GM12878 (cell line): Measurements from ENCODE around the gene KLHL9. TPM values are rescaled to one million over a fixed set of nuclear protein-coding genes. Genes with fewer than 3 reads are reported as not detected.

Source experiments
- BCL11A ChIP-seq: IDR thresholded peaks from 2 replicates; pipeline ENCODE4 v1.6.1; 2011; ENCODE audit warnings: low read depth, low read length
- BCLAF1 ChIP-seq: fragments of 450-650 bp; IDR thresholded peaks from 2 replicates; pipeline ENCODE4 v1.6.1; 2017; ENCODE audit warnings: antibody characterized with exemption, mild to moderate bottlenecking, moderate library complexity
- BMI1 ChIP-seq: fragments of 450-650 bp; IDR thresholded peaks from 2 replicates; pipeline ENCODE4 v1.6.1; 2016; ENCODE audit warnings: mild to moderate bottlenecking, moderate library complexity, borderline replicate concordance
- CREB1 ChIP-seq: IDR thresholded peaks from 2 replicates; pipeline ENCODE4 v1.6.1; 2012; ENCODE audit warnings: low read depth, mild to moderate bottlenecking, inconsistent platforms
- ETV6 ChIP-seq, 2 experiments: fragments of 450-650 bp in 1 of 2; IDR thresholded peaks in 1 of 2; conservative IDR thresholded peaks in 1 of 2; 2 replicates each; pipeline ENCODE4 v1.6.1; 2014; ENCODE audit warnings: antibody characterized with exemption in 1 of 2, borderline replicate concordance in 1 of 2, low read depth in 1 of 2, mild to moderate bottlenecking in 1 of 2, moderate library complexity in 1 of 2
- IKZF1 ChIP-seq: fragments of 450-650 bp; conservative IDR thresholded peaks from 2 replicates; pipeline ENCODE4 v1.6.1; 2017; ENCODE audit warnings: antibody characterized with exemption, mild to moderate bottlenecking
- JUNB ChIP-seq: IDR thresholded peaks from 2 replicates; pipeline ENCODE4 v1.6.1; 2016; ENCODE audit warnings: antibody characterized with exemption, mild to moderate bottlenecking
- NFIC ChIP-seq: IDR thresholded peaks from 2 replicates; pipeline ENCODE4 v1.6.1; 2012; ENCODE audit warnings: low read depth, mild to moderate bottlenecking, inconsistent platforms, low read length, moderate library complexity
- POLR2AphosphoS5 ChIP-seq: IDR thresholded peaks from 2 replicates; pipeline ENCODE4 v1.6.1; 2011; ENCODE audit warnings: mild to moderate bottlenecking, low read length, inconsistent platforms
- RAD51 ChIP-seq: fragments of 450-650 bp; IDR thresholded peaks from 2 replicates; pipeline ENCODE4 v1.6.1; 2016; ENCODE audit warnings: moderate library complexity, mild to moderate bottlenecking, inconsistent platforms
- SP1 ChIP-seq: IDR thresholded peaks from one replicate; pipeline ENCODE4 v1.6.1; 2011; ENCODE audit warnings: low read depth, low read length
- SREBF1 ChIP-seq: IDR thresholded peaks from 2 replicates; pipeline ENCODE4 v1.6.1; 2012; ENCODE audit warnings: mild to moderate bottlenecking, low read length
- ZNF384 ChIP-seq: IDR thresholded peaks from 2 replicates; pipeline ENCODE4 v1.6.1; 2012; ENCODE audit warnings: low read depth, mild to moderate bottlenecking, low read length, improper control_type of control experiment, borderline replicate concordance
- ZZZ3 ChIP-seq: IDR thresholded peaks from 2 replicates; pipeline ENCODE4 v1.6.1; 2011; ENCODE audit warnings: low read depth; ENCODE audit not compliant: control insufficient read depth, insufficient read length
- polyA plus RNA-seq, 11 experiments: library from polyadenylated mRNA; depleted of rRNA in 4 of 11; unstranded in 6 of 11; stranded (reverse) in 5 of 11; fragments of >200 nt; fragmentation: Nextera tagmentation in 4 of 11; fragmentation: Illumina TruSeq in 1 of 11; extraction: Ambion mirVana in 4 of 11; extraction: Trizol in 1 of 11; gene quantifications; 1 replicate in 1 of 11; 2 replicates in 10 of 11; pipeline versions ENCODE4 v1.2.1 to v1.2.3, GENCODE V29; 2011 to 2016; ENCODE audit warnings: inconsistent platforms in 2 of 11, missing spikeins in 2 of 11, low read depth in 1 of 11
- total RNA-seq, 4 experiments: library from RNA; depleted of rRNA in 3 of 4; stranded (reverse); fragments of >200 nt in 3 of 4; fragmentation: Illumina TruSeq in 1 of 4; extraction: Trizol in 1 of 4; gene quantifications; 2 replicates each; pipeline versions ENCODE4 v1.2.1 to v1.2.3, GENCODE V29; 2013 to 2021
- TF ChIP-seq, protein P1 (sequence below): IDR thresholded peaks from 2 replicates; pipeline ENCODE4 v1.6.1; 2011; ENCODE audit warnings: borderline replicate concordance, low read depth, mild to moderate bottlenecking, moderate library complexity, mixed read lengths, low read length; ENCODE audit not compliant: insufficient read depth; ENCODE audit errors: extremely low read length
- TF ChIP-seq, protein P2 (sequence below): fragments of 450-650 bp; formaldehyde crosslinking; IDR thresholded peaks from 2 replicates; pipeline ENCODE4 v1.4.0; 2022; ENCODE audit warnings: mild to moderate bottlenecking, moderate library complexity
- TF ChIP-seq, protein P3 (sequence below): fragments of 450-650 bp; IDR thresholded peaks from 2 replicates; pipeline ENCODE4 v1.6.1; 2016; ENCODE audit warnings: mild to moderate bottlenecking

Gene KLHL9
- total and polyA plus RNA-seq, 10 of the 15 experiments (the other 5 are each of a cell fraction or from before 2014, with no cell fraction given): 3.8 to 37.7 (median 17.4) TPM

GRCh38 chr9:21357479-21358460 lies 22.6 kb upstream of the KLHL9 start (continued):
- TF ChIP-seq ZNF384 (no peak), IKZF1 (peak; percentile 64), BCLAF1 (no peak), JUNB (peak; percentile 73), BMI1 (no peak), NFIC (peak; percentile 93), SREBF1 (no peak), RAD51 (no peak), BCL11A (peak; percentile 40; the same call in 1 of the 2 replicates), ZZZ3 (no peak), ETV6 (conservative IDR thresholded peaks at IDR 0.05 in 1 of 2, IDR thresholded peaks at IDR 0.05 in 1 of 2; ENCODE audit: borderline replicate concordance in 1 of 2, low read depth in 1 of 2) (0 out of 4 replicates have a peak, but pooled peaks of 1 of the 2 experiments have one; percentile 46), SP1 (peak; percentile 28), CREB1 (peak; percentile 45; the same call in 1 of the 2 replicates), POLR2AphosphoS5 (no peak)
- TF ChIP-seq, protein P1, sequence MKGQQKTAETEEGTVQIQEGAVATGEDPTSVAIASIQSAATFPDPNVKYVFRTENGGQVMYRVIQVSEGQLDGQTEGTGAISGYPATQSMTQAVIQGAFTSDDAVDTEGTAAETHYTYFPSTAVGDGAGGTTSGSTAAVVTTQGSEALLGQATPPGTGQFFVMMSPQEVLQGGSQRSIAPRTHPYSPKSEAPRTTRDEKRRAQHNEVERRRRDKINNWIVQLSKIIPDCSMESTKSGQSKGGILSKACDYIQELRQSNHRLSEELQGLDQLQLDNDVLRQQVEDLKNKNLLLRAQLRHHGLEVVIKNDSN: no peak
- TF ChIP-seq, protein P2, sequence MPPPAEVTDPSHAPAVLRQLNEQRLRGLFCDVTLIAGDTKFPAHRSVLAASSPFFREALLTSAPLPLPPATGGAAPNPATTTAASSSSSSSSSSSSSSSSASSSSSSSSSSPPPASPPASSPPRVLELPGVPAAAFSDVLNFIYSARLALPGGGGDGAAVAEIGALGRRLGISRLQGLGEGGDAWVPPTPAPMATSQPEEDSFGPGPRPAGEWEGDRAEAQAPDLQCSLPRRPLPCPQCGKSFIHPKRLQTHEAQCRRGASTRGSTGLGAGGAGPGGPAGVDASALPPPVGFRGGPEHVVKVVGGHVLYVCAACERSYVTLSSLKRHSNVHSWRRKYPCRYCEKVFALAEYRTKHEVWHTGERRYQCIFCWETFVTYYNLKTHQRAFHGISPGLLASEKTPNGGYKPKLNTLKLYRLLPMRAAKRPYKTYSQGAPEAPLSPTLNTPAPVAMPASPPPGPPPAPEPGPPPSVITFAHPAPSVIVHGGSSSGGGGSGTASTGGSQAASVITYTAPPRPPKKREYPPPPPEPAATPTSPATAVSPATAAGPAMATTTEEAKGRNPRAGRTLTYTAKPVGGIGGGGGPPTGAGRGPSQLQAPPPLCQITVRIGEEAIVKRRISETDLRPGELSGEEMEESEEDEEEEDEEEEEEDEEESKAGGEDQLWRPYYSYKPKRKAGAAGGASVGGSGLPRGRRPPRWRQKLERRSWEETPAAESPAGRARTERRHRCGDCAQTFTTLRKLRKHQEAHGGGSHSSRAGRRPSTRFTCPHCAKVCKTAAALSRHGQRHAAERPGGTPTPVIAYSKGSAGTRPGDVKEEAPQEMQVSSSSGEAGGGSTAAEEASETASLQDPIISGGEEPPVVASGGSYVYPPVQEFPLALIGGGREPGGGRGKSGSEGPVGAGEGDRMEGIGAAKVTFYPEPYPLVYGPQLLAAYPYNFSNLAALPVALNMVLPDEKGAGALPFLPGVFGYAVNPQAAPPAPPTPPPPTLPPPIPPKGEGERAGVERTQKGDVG (CRISPR knock-in tag): no peak
- TF ChIP-seq, protein P3, sequence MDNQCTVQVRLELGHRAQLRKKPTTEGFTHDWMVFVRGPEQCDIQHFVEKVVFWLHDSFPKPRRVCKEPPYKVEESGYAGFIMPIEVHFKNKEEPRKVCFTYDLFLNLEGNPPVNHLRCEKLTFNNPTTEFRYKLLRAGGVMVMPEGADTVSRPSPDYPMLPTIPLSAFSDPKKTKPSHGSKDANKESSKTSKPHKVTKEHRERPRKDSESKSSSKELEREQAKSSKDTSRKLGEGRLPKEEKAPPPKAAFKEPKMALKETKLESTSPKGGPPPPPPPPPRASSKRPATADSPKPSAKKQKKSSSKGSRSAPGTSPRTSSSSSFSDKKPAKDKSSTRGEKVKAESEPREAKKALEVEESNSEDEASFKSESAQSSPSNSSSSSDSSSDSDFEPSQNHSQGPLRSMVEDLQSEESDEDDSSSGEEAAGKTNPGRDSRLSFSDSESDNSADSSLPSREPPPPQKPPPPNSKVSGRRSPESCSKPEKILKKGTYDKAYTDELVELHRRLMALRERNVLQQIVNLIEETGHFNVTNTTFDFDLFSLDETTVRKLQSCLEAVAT: peak; percentile 68; the same call in 1 of the 2 replicates
